ENCODE results near the gene NAPEPLD. TPM values are rescaled to one million over a fixed set of nuclear protein-coding genes. Genes with fewer than 3 reads are reported as not detected.
A peak's percentile ranks its signal among the peaks of the same experiment; 100 is the strongest.
"Not testable (repeated sequence)": the region's sequence is repeated elsewhere in the genome, so short reads cannot be mapped to it uniquely, and the experiment has no call there.

Gene NAPEPLD
- total RNA-seq, 2 experiments from 2014 or later, result 9.8 to 10.9 TPM

DNA sequence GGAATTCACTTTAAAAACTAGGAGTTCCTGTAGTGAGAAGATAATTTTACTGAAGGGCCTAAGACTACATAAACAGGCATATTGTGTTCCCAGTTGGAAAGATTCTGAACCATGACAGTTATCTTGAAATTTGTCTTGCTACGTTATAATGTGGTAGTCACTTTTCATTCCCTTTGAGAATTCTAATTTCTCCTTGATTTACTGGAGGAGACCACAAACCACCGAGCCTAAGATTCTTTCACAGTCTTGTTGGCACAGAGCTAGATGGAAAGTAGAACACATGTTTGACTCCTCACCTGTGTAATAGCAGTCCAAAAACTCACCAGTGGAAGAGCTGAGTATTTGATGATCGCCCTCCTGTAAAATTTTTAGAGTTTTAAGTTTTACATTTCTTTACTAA lies 69.1 kb downstream of the NAPEPLD start:
- POLR2A ChIA-PET, result no interaction called here
- ATAC-seq (ENCODE audit: low read depth) (no peak), DNase-seq (no peak)
- peaks cover 9% of the 10 kb centered on the region for H3K4me1 Mint-ChIP-seq
- no peak overlapping the region for H3K4me3 Mint-ChIP-seq
- no peaks in the 10 kb centered on the region for H3K9me3 Mint-ChIP-seq
- H3K36me3 Mint-ChIP-seq, result peaks cover 10% of the 10 kb centered on the region
- H3K27ac Mint-ChIP-seq, result no peak overlapping the region
- H3K27me3 Mint-ChIP-seq, result no peaks in the 10 kb centered on the region

- H3K4me3 Mint-ChIP-seq; H3K36me3 Mint-ChIP-seq; DNase-seq; POLR2A ChIA-PET; ATAC-seq (ENCODE audit: low read depth); H3K27ac Mint-ChIP-seq; H3K9me3 Mint-ChIP-seq; H3K27me3 Mint-ChIP-seq: not testable (repeated sequence)
- peaks cover 18% of the 10 kb centered on the region for H3K4me1 Mint-ChIP-seq
These were observed 70.7 kb downstream of the NAPEPLD start for GRCh38 chr7:103078226-103078625.

- no peak overlapping the region for H3K27ac Mint-ChIP-seq
- no peak for DNase-seq
- no peaks in the 10 kb centered on the region for H3K27me3 Mint-ChIP-seq
- H3K36me3 Mint-ChIP-seq, result peaks cover 10% of the 10 kb centered on the region
- H3K4me1 Mint-ChIP-seq, result peaks cover 12% of the 10 kb centered on the region
- POLR2A ChIA-PET, result no interaction called here
- no peaks in the 10 kb centered on the region for H3K9me3 Mint-ChIP-seq
- no peak overlapping the region for H3K4me3 Mint-ChIP-seq
- no peak for ATAC-seq (ENCODE audit: low read depth)
These were observed 71.6 kb downstream of the NAPEPLD start for GRCh38 chr7:103077318-103077717.

DNA sequence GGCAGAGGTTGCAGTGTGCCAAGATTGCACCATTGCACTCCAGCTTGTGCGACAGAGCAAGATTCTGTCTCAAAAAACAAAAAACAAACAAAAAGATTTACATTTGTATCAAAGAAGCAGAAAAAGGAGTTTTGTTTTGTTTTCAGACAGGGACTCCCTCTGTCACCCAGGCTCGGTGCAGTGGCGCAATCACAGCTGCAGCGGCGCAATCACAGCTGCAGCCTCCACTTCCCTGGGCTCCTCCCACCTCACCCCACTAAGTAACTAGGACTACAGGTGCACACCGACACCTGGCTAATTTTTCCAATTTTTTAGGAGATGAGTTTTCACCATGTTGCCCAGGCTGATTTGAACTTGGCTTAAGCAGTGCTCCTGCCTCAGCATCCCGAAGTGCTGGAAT lies 72.1 kb downstream of the NAPEPLD start:
- H3K9me3 Mint-ChIP-seq, result no peaks in the 10 kb centered on the region
- POLR2A ChIA-PET, result no interaction called here
- peaks cover 10% of the 10 kb centered on the region for H3K36me3 Mint-ChIP-seq
- ATAC-seq (ENCODE audit: low read depth), result no peak
- no peak for DNase-seq
- no peaks in the 10 kb centered on the region for H3K27me3 Mint-ChIP-seq
- H3K27ac Mint-ChIP-seq, result no peak overlapping the region
- no peak overlapping the region for H3K4me3 Mint-ChIP-seq
- H3K4me1 Mint-ChIP-seq, result peaks cover 12% of the 10 kb centered on the region

- Mint-ChIP-seq H3K9me3 (no peaks in the 10 kb centered on the region), H3K27me3 (no peaks in the 10 kb centered on the region), H3K36me3 (peaks cover 11% of the 10 kb centered on the region), H3K4me1 (peaks cover 12% of the 10 kb centered on the region), H3K4me3 (peak overlapping the region; percentile 92), H3K27ac (peak overlapping the region; percentile 92)
- ATAC-seq (ENCODE audit: low read depth), result peak; percentile 73
- DNase-seq, result no peak
- POLR2A ChIA-PET, result interaction anchor here (0.5 to 2.6 kb wide), 13 partner anchors 9 to 327 kb away, joined by 3 to 21 read pairs (median 4); partner anchors contain the start of genes FAM185A and NAPEPLD
These were observed 73.5 kb downstream of the NAPEPLD start for GRCh38 chr7:103075337-103075918.

DNA sequence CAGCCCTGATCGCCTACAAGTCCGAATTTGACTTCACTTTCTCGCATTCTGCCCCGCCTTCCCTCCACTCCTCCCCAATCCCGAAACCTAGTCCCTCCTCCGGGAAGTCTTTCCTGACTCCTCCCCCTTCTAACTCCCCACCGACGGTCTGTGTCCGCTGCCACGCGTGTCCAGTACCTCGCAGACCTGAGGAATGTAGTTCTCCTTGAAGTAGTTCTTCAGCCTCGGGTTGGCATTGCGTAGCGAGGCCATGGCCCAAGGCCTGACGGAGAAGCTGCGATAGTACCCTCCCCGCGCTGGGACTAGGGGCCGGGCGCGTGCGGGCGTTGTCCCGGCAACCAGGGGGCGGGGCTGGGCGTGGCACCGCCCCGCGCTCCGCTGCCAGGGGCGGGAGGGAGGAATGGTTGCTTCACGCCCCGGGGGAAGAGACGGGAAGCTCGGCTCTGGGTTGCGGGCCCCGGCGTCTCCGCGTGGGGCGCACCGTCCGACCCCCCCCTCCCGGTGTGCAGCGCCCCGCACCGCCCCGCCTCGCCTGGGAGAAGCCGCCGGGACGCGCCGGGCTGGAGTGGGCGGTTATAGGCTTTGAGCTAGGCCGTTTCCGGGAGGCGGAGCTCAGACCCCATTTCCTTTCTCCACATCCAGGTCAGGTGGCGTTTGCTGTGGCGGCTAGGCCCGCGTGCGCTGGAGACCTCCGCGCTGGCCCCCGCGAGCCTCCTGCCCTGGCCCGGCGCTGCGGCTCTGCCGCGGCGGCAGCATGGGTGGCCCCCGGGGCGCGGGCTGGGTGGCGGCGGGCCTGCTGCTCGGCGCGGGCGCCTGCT lies 74.2 kb downstream of the NAPEPLD start, which contains the start of the genes ARMC10 and FBXL13:
ARMC10 (plus strand) TSS at position 622 of the 818 bp plus-strand sequence; CDS start at position 755, 133 bp downstream.
FBXL13 (minus strand) TSS at position 278 of the 818 bp plus-strand sequence.
- no peaks in the 10 kb centered on the region for H3K27me3 Mint-ChIP-seq
- ATAC-seq (ENCODE audit: low read depth) (peak; percentile 87), DNase-seq (peak; percentile 93)
- H3K36me3 Mint-ChIP-seq, result peaks cover 10% of the 10 kb centered on the region
- peak within 1 kb of the TSS; percentile 92 for H3K27ac Mint-ChIP-seq
- peak within 1 kb of the TSS; percentile 92 for H3K4me3 Mint-ChIP-seq
- H3K9me3 Mint-ChIP-seq, result no peaks in the 10 kb centered on the region
- H3K4me1 Mint-ChIP-seq, result peaks cover 12% of the 10 kb centered on the region
- POLR2A ChIA-PET, result interaction anchor here (0.7 to 2.6 kb wide), 12 partner anchors 8 to 326 kb away, joined by 3 to 21 read pairs (median 4); partner anchors contain the start of genes FAM185A and NAPEPLD

- DNase-seq, result no peak
- POLR2A ChIA-PET, result interaction anchor here (1.7 to 2.6 kb wide), 3 partner anchors 11 to 325 kb away, joined by 8 to 21 read pairs (median 11); partner anchors contain the start of genes FAM185A and NAPEPLD
- Mint-ChIP-seq H3K27ac (peak overlapping the region; percentile 91), H3K9me3 (no peaks in the 10 kb centered on the region), H3K4me3 (peak overlapping the region; percentile 90), H3K27me3 (no peaks in the 10 kb centered on the region), H3K36me3 (peaks cover 10% of the 10 kb centered on the region), H3K4me1 (peaks cover 12% of the 10 kb centered on the region)
- no peak for ATAC-seq (ENCODE audit: low read depth)
These were observed 74.8 kb downstream of the NAPEPLD start for GRCh38 chr7:103073989-103074518.

- Mint-ChIP-seq H3K4me1 (peaks cover 12% of the 10 kb centered on the region), H3K27me3 (no peaks in the 10 kb centered on the region), H3K4me3 (no peak overlapping the region), H3K36me3 (peaks cover 1% of the 10 kb centered on the region), H3K9me3 (no peaks in the 10 kb centered on the region), H3K27ac (no peak overlapping the region)
- DNase-seq, result no peak
- ATAC-seq (ENCODE audit: low read depth), result no peak
- POLR2A ChIA-PET, result interaction anchor here (0.7 kb wide), 1 partner anchor 348 kb away, joined by 5 read pairs; no protein-coding TSS in a partner anchor
These were observed 77.9 kb downstream of the NAPEPLD start for GRCh38 chr7:103071000-103071399.

DNA sequence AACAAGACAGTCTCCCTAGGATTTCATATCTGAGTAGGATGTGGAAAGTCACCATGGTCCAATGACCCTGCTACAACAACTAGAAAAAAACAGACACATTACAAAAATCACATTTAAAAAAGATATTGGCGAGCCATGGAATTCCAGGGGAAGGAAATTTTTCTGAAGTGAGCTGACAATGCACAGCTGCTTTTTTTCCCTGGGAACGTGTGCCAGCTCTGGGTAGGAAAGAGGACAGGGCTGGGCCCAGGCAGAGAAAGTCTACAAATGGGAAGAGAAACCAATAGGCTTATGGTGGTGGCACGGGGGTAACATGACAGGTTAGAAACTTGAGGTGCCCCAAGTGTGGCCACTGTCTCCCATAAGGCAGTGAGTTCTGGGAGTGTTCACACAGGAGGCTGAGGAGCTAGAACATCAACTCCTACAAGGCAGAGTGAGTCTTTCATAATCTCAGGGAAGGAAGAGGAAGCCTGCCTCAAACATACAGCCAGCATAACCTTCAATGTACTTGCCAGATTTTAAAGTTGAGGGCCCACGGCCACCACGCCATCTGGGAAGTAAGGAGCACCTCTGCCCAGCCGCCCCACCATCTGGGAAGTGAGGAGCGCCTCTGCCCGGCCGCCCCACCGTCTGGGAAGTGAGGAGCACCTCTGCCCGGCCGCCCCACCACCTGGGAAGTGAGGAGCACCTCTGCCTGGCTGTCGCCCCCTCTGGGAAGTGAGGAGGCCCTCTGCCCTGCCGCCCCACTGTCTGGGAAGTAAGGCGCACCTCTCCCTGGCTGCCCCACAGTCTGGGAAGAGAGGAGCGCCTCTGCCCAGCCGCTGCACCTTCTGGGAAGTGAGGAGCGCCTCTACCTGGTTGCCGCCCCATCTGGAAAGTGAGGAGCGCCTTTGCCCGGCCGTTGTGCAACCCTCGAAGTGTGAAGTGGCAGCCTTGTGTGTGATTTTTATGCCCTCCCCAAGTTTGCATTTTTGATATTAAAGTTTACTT lies 80.2 kb downstream of the NAPEPLD start:
- H3K27ac Mint-ChIP-seq, result no peak overlapping the region
- H3K27me3 Mint-ChIP-seq, result no peaks in the 10 kb centered on the region
- ATAC-seq (ENCODE audit: low read depth) (no peak), DNase-seq (no peak)
- peaks cover under 1% of the 10 kb centered on the region for H3K4me1 Mint-ChIP-seq
- POLR2A ChIA-PET, result no interaction called here
- H3K36me3 Mint-ChIP-seq, result peaks cover 1% of the 10 kb centered on the region
- H3K4me3 Mint-ChIP-seq, result no peak overlapping the region
- H3K9me3 Mint-ChIP-seq, result no peaks in the 10 kb centered on the region

- ATAC-seq (ENCODE audit: low read depth) (peak; percentile 50), DNase-seq (peak; percentile 61)
- Mint-ChIP-seq H3K4me3 (no peak overlapping the region), H3K4me1 (peaks cover 1% of the 10 kb centered on the region), H3K27ac (no peak overlapping the region), H3K36me3 (no peaks in the 10 kb centered on the region), H3K9me3 (no peaks in the 10 kb centered on the region), H3K27me3 (peaks cover 3% of the 10 kb centered on the region)
- POLR2A ChIA-PET, result no interaction called here
These were observed 83.2 kb downstream of the NAPEPLD start for GRCh38 chr7:103065667-103066066.

DNA sequence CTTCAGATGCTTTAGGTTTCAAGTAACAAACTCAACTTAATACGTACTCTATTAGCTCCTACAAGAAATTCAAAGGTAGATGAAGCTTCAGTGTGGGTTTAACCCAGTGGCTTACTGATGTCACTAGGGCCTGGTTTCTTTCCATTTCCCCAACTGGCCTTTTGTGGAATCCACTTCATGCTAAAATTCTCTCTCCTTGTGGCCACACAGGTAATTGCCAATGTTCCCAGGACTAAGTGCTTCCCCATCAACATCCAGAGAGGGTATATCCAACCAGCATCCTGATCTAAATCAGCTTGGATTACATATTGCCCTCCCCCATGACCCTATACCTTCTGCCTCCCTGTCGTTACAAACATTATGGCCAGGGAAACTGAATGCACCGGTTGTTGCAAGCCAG lies 85.0 kb downstream of the NAPEPLD start:
- POLR2A ChIA-PET, result no interaction called here
- peaks cover 3% of the 10 kb centered on the region for H3K27me3 Mint-ChIP-seq
- no peak overlapping the region for H3K4me3 Mint-ChIP-seq
- ATAC-seq (ENCODE audit: low read depth), result no peak
- H3K27ac Mint-ChIP-seq, result no peak overlapping the region
- H3K4me1 Mint-ChIP-seq, result peaks cover 1% of the 10 kb centered on the region
- no peak for DNase-seq
- H3K9me3 Mint-ChIP-seq, result no peaks in the 10 kb centered on the region
- H3K36me3 Mint-ChIP-seq, result no peaks in the 10 kb centered on the region

DNA sequence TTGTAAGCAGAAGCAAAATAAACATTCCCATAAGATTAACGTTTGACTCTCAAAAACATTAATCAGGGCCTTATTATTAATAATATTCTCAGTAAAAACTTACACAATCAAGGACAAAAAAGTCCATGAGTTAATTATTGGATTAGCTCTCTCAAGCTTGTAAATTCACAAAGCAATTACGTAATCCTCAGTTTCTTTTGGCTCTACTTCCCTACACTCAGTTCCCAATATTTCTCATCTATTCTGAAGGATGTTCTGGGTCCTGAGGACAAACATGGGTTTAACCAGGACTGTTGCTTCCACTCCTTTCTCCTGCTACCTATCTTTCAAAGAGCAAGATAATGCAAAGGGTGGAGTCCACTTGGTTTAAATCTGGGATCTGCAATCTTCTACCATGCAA lies 89.4 kb downstream of the NAPEPLD start:
- peaks cover 1% of the 10 kb centered on the region for H3K4me1 Mint-ChIP-seq
- peaks cover 3% of the 10 kb centered on the region for H3K27me3 Mint-ChIP-seq
- POLR2A ChIA-PET, result no interaction called here
- H3K27ac Mint-ChIP-seq, result no peak overlapping the region
- H3K9me3 Mint-ChIP-seq, result no peaks in the 10 kb centered on the region
- H3K4me3 Mint-ChIP-seq, result no peak overlapping the region
- no peaks in the 10 kb centered on the region for H3K36me3 Mint-ChIP-seq
- no peak for ATAC-seq (ENCODE audit: low read depth)
- DNase-seq, result no peak

All from activated naive CD8-positive, alpha-beta T cell treated with anti-CD3 and anti-CD28 coated beads, Interleukin-2, amount 10 ng/mL, durations not matched to agents 7 days and 5 days (primary cell).